Left renal cortex interstitium (tissue), 4 donors: Measurements from ENCODE around the gene STARD10. TPM values are rescaled to one million over a fixed set of nuclear protein-coding genes. Genes with fewer than 3 reads are reported as not detected.

Experiments
- DNase-seq, 4 donors: peaks; one replicate each; pipeline ENCODE4 v3.0.0-alpha.2; 2013; ENCODE audit warnings: low read depth in 4 of 4, low spot score in 2 of 4, missing footprints in 1 of 4
- polyA plus RNA-seq, 4 donors: library from polyadenylated mRNA; unstranded; fragments of 120-200 nt; gene quantifications; one replicate each; pipeline ENCODE4 v1.2.1, GENCODE V29; 2013; ENCODE audit not compliant: insufficient read length in 4 of 4

The STARD10 gene
- polyA plus RNA-seq, 4 donors, result 70.6 to 84.7 (median 82.3) TPM

DNA sequence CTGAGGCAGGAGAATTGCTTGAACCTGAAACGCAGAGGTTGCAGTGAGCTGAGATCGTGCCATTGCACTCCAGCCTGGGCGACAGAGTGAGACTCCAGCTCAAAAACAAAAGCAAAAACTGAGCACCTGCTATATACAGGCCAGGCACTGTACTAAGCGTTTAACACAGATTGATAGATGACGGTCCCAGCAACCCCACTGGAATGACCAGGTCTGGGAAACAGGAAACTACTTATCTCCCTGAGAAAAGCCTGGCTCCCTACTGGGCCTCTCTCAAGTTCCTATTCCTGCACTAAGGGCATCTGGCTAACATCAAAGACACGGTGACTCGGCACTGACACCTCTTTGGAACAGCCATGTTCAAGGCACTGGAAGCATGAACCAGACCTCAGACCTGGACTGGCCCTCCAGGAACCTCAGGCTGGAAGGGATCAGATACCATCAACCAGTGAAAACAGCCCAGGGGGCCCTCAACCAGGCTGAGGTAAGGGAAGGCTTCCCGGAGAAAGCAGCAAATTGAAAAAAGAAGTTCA lies 58.3 kb downstream of the STARD10 start:
- no peak for DNase-seq

DNA sequence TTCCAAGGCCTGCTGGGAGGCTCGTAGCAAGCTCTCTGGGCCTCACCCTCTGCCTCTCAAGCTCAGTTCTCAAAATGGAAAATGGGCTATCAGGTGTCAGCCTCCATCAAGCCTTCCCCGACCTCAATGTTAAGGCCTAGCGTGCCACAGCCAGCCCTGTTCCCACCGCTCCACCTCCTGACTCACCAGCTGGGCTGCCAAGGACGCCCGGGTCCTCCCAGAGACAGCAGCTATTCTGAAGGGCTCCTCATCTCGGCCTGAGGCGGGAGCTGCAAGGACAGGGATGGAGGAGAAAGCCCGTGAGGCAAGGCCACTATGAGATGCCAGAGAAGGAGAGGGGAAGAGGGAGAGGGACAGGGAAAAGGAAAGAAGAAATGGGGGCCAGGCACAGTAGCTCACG lies 61.5 kb downstream of the STARD10 start:
- DNase-seq, result no peak

DNA sequence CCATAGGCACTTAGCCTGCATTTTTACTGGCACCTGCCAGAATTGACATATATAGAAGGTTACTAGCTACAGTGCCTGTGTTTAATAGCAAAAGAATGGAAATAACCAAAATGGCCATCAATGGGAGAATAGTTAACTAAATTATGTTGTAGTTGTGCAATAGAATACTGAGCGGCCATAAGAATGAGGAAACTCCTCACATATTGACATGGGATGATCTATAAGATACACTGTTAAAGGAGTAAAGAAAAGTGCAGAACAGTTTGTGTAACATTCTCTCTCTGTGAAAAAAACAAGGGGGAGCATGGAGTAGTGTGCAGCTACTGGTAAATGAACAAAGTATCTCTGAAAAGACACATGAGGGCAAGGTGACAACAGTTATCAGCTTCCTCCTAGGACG lies 63.1 kb downstream of the STARD10 start:
- DNase-seq, result no peak

DNA sequence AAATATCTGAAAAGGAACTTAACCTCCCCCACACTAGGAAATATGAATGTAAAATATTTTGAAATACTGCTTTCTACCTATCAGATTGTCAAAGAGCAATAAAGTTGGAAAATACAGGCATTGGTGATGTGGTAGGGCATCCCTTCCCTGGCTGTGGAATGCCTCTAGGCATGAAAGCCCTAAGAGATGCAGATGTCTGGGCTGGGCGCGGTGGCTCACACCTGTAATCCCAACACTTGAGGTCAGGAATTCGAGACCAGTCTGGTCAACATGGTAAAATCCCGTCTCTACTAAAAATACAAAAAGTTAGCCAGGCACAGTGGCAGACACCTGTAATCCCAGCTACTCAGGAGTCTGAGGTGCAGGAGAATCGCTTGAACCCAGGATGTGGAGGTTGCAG lies 63.6 kb downstream of the STARD10 start:
- no peak for DNase-seq

DNA sequence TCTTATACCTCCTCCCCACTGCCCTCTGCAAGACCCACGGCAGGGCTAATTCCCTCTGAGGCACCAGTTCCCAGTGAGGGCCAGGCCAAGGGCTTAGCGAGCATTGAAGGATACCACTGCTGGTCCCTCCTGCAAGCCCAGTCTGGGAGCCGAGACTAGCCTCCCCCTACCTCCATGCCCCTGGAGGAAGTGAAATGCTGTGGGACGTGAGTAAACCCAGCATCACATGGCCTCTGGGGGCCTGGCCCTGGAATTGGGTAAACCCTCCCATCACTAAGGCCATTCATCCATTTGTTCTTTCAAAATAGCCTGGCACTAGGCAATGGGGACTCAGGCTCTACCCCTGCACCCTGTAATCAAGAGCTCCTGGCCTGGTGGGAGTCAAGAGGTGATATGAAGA lies 66.3 kb downstream of the STARD10 start:
- DNase-seq, result no peak

DNA sequence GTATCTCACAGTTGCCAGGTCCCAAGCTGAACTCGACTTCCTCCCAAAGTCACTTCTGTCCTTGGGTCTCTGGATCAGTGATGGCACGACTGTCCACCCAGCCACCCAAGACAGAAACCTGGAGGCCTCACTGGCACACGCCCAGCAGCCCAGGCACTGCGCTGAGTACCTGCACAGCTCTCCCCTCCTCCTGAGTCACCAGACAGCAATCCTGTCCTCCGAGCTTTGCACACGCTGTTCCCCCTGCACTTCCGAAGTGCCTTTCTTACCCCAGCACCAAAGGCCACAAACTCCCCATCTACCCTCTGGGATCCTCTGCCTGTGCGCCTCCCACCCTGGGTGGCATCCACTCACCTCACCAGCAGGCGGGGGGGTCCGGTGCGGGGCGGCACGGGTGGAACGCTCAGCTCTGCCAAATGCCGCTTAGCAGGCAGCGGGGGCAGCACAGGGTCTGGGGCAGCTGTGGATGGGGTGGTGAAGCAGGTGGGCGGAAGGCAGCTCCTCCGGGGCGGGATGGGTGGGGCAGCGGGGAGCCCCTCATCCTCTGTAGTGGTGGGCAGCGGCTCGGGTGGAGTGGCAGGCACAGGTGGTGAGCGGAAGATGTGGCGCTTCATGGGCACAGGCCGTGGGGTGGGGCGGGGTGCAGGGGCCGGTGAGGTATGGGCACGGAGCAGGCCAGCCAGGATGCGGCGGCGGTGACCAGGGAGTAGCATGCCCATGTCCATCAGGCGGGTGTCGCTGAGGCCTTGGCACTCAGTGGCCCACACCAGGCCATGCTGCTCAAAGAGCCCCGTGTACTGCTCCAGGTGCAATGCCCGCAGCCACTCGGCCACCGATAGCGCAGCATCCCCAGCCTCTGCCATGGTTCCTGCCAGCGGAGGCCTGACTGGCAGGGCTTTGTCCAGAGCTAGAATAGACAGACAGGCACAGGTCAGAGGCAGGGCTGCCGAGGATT lies 67.3 kb downstream of the STARD10 start:
- DNase-seq, result no peak

DNA sequence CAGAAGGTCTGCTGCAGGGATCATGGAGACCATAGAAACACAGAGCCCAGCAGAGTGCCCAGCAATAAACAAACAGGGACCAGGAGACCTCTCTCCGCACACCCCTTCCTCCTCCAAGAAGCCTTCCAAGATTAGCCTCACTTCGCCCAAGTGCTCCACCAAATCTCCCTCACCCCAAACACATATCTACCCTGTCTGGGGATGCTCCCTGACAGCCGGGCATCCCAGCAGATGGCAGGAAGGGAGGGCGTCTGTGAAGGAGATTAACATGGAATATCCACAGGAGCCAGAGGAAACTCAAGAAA lies 68.2 kb downstream of the STARD10 start:
- DNase-seq, result no peak

DNA sequence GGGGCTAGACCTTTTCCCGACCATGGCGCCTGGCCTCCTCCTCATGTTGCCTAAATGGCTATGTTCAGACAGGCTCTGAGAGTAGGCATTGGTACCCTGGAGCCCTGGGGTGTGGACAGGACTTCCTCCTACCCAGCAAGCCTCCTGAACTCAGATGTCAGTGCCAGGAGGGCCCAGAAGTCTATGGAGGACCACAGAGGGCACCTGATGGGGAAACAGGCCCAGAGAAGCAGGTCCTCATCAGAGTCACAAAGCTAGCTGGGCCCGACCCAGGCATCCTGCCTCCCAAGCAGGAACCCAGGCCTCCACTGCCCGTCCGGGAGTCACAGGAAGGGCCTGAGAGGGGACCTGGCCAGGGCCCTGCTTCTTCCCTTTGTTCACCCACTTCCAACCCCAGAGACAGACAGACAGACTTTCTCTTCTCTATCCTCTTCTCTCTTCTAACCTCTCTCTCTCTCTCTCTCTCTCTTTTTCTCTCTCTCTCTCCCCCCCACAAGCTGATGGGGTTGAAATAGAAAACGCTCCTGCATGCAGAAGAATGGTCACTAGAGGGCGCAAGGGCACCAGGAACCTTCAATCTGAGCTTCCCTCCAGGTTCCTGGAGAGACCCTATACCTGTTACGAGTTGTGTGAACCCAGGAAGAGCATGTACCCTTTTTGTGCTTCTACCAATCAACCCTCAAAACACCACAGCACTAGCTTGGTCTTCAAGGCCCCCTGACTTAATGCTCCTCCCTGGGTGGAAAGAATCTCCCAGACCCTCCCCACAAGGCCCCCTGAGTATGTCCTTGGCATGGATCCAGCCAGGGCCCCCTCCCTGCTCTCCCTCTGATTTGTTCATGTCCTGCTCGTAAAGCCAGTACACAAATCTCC lies 68.8 kb downstream of the STARD10 start:
- DNase-seq, result peak in 3 of 4 donors; percentile 58 to 83 (median 70)

DNA sequence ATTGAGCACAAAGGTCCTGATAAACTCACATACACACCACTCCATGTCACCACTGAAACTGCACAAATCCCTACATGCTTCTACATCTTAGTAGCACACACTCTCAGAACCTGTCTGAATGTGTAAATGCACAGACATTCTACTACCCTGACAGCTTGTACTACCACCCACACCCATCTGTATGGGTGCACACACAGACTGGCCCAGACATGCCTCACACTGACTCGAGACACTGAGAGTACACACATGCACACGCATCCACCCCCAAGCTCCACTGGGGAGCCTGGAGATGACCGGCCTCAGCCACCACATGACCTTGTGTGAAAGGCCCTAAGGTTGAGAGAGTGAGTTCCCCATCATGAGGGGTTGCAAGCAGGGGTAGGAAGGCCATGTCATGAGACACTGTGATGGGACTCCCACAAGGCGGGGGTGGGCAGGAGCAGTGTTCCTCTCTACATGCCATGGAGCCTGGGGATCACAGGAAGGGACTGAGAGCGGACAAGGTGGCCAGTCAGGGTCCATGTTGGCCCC lies 69.8 kb downstream of the STARD10 start:
- no peak for DNase-seq

DNA sequence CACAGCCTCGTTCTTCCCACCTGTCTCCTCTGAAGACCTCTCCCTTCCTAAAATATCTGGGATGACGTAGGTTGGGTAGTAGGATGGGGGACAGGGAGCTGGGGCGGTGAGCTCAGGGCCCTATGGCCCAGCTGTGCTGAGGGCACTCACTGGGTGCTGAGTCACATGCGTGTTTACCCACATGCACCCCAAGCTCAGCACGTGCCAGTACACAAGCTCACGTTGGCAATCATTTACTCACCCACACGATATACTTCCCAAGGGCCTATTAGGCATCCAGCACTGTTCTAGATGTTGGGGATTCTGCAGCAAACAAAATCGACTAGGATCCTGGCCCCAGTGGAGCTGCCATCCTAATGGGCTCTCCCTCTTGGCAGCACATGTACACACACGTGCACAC lies 70.3 kb downstream of the STARD10 start:
- no peak for DNase-seq

DNA sequence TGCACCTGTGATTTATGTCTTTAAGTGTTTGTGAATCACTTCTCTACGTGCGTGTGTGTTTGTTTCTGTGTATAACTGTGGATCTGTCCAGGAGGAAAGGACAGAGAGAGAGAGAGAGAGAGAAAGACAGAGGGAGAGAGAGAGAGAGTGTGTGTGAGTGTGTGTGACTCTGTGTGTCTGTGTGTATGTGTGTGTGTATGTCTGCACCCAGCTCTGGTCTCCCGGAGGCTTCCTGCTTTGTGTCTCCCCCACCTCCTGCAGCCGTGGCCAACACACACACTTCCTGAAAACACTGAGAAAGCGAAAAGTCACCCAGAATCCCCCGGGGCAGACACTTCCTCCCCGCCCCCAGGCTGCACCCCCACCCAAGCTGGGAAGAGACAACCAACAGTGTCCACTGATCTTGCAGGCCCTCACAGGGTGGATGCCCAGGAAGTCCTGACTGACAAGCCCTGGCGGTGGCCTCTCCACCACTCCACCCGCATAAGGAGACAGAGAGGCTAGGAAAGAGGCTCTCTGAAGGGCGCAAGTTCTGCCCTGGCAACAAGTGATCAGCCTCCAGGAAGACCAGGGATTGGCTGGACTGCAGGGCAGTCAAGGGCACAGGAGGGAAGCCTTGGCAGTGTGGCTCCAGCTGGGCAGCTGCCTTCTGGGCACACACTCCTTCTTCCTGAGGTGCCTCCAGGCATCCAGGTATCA lies 71.6 kb downstream of the STARD10 start:
- DNase-seq, result peak in 3 of 4 donors; percentile 84 to 93 (median 88)

DNA sequence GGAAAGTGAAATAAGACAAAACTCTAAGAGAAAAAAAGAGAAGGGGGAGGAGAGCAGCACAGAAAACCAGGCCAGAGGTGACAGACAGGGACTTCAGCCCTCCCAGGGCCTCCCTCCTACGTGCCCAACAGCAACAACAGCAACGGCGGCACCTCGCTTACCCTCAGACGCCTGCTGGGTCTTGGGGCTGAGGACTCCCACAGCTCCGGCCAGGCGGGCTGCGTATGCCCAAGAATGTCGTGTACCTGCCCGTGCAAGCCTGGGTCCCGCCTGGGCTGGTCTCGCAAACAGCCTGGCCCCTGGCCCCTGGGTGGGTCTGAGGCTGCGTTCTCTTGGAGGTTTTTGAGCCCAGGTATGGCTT lies 72.2 kb downstream of the STARD10 start:
- no peak for DNase-seq

DNA sequence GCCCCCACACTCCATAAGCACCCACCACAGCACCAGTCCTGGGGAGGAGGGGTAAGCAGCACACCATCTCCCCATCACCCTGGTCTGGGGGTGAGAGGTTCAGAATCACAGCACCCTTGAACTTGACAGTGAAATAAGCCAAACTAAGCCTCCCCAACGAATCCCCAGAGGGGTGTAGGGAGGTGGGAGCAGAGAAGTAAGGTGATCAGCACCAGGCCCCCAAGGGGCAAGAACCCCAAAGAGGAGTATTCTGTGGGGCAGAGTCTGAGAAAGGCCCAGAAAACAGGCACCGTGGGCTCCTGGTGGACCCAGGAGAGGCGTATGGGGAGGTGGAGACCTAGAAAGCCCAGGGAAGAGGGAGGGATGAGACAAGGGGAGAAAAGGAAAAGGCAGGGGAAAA lies 72.6 kb downstream of the STARD10 start:
- DNase-seq, result no peak

DNA sequence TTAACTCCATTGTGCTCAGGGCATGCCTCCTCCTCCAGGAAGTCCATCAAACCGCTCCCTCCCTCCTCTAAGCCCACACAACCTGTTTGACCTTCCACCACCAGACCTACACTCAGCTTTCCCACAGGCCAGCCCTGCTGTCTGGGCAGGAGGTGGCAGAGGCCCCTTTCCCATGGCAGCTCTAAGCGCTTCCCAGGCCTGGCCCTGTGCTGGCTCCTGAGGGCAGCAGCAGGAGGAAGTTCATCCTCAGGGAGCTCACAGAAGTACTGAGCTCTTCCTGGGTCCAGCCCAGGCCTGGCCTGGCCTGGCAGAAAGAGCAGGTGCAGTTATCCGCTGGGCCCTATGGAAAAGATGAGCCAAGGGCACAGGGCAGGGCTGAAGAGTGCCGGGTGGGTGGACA lies 73.1 kb downstream of the STARD10 start:
- DNase-seq, result no peak

DNA sequence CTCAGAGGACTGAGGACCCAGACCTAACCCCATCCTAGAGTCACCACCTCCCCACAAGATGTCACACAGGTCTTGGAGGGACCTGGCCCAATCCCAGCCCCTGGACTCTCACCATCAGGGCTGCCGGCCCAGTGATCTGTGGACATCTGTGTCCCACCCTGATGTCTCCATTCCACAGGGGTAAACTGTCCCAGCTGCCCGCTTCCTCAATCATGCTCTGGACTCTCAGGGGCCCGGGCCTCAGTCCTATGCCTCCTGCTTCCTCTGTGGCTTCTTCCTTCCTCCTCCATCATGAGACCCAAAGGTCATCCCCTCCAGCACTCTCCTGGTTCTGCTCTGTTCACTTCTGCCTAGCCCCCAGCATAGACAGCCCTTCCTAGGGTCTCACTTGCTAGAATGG lies 73.8 kb downstream of the STARD10 start:
- DNase-seq, result no peak

DNA sequence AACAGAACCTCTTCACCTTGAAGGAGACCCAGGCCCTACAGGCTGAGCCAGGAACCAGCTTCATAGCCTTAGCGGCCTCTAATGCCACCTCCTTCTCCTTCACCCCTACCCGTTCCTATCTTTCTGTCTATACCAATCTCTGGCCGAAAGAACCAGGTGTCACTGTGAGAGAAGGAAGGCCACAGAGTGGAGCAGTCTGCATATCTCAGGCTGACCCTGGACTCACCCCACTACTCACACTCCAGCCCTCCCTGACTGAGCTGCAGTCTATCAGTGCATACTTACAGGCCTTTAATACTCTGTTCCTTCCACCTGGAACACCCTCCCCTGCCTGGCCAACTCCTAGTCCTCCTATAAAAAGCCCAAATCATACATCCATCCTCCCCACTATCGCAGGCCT lies 74.3 kb downstream of the STARD10 start:
- DNase-seq, result no peak

DNA sequence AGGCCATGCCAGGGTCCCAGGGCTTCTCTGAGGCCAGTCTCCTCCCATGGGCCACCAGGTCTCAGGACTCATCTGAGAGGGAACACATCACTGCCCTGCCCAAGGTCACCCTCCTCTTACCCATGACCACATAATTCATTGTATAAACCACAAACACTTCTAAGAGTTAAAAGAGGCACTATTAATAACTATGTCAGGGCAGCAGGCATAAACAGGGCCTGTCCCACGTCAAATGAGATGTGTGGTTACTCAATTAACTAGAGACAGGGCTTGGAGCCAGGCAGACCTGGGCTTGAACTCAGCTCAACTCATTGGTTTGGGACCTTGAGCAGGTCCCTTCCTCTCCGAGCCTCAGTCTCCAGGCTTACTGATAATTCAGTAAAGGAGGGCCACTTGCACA lies 74.7 kb downstream of the STARD10 start:
- DNase-seq, result no peak

DNA sequence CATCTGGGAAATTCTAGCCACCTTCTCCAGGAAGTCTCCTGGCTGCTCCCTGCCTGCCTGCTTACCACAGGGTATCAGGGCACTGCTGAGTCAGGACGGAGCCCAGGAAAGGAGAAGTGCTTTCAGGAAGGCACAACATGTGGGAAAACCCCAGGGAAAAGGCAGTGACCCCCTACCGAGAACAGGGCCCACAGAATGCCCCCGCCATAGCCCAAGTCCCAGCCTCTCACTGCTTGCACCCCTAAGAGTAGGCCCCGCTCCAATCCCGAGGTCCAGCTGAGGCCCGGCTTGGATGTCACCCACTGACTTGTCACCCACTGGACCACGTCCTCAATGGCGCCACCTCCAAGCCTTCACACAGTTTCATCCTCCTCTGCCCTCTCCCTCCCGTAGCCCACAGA lies 75.7 kb downstream of the STARD10 start:
- no peak for DNase-seq

DNA sequence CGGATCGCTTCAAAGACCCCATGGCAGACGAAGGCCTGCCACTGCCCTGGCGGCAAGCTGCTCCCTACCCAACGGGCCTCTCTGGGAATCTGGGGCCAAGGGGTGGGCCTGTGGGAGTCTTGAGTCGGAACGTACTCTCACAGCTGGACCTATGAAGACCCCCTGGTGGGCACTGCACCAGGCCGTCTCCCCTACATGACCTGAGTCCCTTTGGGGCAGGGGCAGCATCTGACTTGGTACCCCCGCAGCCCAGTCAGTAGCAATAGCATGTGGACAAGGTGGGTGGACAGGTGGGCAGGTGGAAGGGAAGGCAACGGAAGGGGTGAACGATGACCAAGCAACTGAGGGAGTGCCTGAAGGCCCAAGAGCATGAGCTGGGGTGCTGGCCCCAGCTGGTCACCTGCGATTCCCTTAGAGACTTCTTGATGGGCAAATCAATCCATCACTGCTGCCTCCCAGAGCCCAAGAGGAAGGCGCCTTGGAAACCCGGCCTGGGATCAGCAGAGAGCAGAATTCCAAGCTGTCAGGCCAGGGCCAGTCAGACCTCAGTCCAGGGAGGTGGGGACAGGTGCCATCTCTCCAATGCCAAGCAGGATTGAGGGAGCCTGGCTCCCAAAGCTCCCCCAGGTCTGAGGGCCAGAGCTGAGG lies 76.9 kb downstream of the STARD10 start:
- no peak for DNase-seq

DNA sequence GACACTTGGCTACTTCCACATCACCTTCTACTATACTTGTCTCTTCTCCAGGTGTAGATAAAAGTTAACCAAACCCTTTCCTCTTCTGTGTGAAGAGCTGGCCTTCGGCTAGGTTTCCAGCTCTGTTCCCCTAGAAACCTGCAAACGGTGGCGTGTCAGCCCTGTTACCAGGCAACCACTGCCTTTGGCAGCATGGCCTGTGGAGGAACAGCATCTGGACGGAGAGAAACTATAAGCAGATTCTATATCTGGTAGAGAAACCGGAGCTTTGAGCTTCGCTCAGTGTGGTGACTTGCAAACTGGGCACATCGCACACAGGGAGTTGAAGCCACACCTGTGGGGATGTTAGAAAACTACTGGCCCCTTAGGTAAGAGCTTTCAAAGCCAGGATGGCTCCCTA lies 77.6 kb downstream of the STARD10 start:
- no peak for DNase-seq
